Measurements from ENCODE around the gene NT5C. TPM values are rescaled to one million over a fixed set of nuclear protein-coding genes. Genes with fewer than 3 reads are reported as not detected.

The NT5C gene
- total RNA-seq, 1 experiment from 2014 or later = 115 TPM

GRCh38 chr17:75087558-75088453 is 43.7 kb downstream of the NT5C start, which contains the start of gene SLC16A5:
Gene SLC16A5 (plus strand): TSS chr17:75087954. CDS start chr17:75093637, 5,683 bp downstream.
- no peaks in the 10 kb centered on the region for H4K20me1 ChIP-seq (ENCODE audit: insufficient read depth)
- no peak within 1 kb of the TSS for H2AFZ ChIP-seq (ENCODE audit: low read depth, low read length, poor library complexity, severe bottlenecking)
- intact Hi-C loops (cut with micrococcal nuclease) = loop anchor here (1.0 kb wide), 1 partner anchor 8 kb away; no protein-coding TSS in a partner anchor
- H3K9ac ChIP-seq (ENCODE audit: low read length) = peak within 1 kb of the TSS; percentile 97
- H3K79me2 ChIP-seq (ENCODE audit: insufficient read depth, low read length) = peaks cover 47% of the 10 kb centered on the region
- BruUV-seq (replicated peaks) = no TSS peak
- peak within 1 kb of the TSS; percentile 99 for H3K27ac ChIP-seq (ENCODE audit: low read depth, low read length)
- H3K4me2 ChIP-seq (ENCODE audit: low read length) = peak within 1 kb of the TSS; percentile 92
- H3K4me3 ChIP-seq (replicated peaks in 1 of 2; ENCODE audit: low read depth in 1 of 2, low read length in 2 of 2) = peak within 1 kb of the TSS; percentile 76 to 83
- no peaks in the 10 kb centered on the region for H3K9me2 ChIP-seq (ENCODE audit: insufficient read depth)
- H3K27me3 ChIP-seq (ENCODE audit: insufficient read depth, low read length) = no peaks in the 10 kb centered on the region
- no peaks in the 10 kb centered on the region for H3K9me3 ChIP-seq (ENCODE audit: control insufficient read depth in 1 of 2, insufficient read depth in 1 of 2, low read depth in 1 of 2, low read length in 2 of 2)
- peak; percentile 78 for ATAC-seq
- ChIA-PET POLR2A (interaction anchor here (0.7 to 2.1 kb wide), 18 partner anchors 8 to 183 kb away, joined by 3 to 21 read pairs (median 4); partner anchors contain the start of genes ARMC7, MIF4GD and MRPL58), CTCF (interaction anchor here (0.6 to 2.6 kb wide), 11 partner anchors 8 to 126 kb away, joined by 3 to 12 read pairs (median 4); partner anchors contain the start of gene NT5C), RAD21 (ENCODE audit: low non-redundant PET in 1 of 2, low total read pairs in 2 of 2, uncharacterized antibody in 2 of 2, unreplicated experiment in 2 of 2) (interaction anchor here (0.5 to 1.3 kb wide), 6 partner anchors 9 to 53 kb away, joined by 3 to 4 read pairs (median 3); no protein-coding TSS in a partner anchor)
- DNase-seq (ENCODE audit: low read depth, low spot score) = peak; percentile 84
- H3K4me1 ChIP-seq (ENCODE audit: control insufficient read depth in 1 of 2, insufficient read depth in 2 of 2, low read length in 2 of 2) = peaks cover 72 to 89% of the 10 kb centered on the region in 2 experiments
- H3K36me3 ChIP-seq (ENCODE audit: control insufficient read depth in 1 of 2, insufficient read depth in 2 of 2, low read length in 2 of 2) = no peaks in the 10 kb centered on the region; a peak in 1 of 4 replicates
- TF ChIP-seq EGR1 (IDR thresholded peaks at IDR 0.05; ENCODE audit: low read depth) (no peak), RAD21 (IDR thresholded peaks at IDR 0.05; ENCODE audit: low read depth) (no peak), ATF3 (IDR thresholded peaks at IDR 0.05) (no peak), CBX3 (IDR thresholded peaks at IDR 0.05; ENCODE audit: low read depth) (no peak), MAX (IDR thresholded peaks at IDR 0.05) (no peak), REST (IDR thresholded peaks at IDR 0.05; ENCODE audit: low read depth) (no peak), POLR2A (IDR thresholded peaks at IDR 0.05; ENCODE audit: borderline replicate concordance, extremely low read depth, insufficient read depth, insufficient read length) (peak; percentile 77), ZFX (IDR thresholded peaks at IDR 0.05) (peak; percentile 94), CEBPB (IDR thresholded peaks at IDR 0.05; ENCODE audit: low read depth) (no peak), FOSL1 (IDR thresholded peaks at IDR 0.05; ENCODE audit: low read depth) (no peak), SIN3A (IDR thresholded peaks at IDR 0.05; ENCODE audit: low read depth) (no peak), YY1 (IDR thresholded peaks at IDR 0.05; ENCODE audit: extremely low read depth, insufficient replicate concordance, low read depth, low read length) (peak; percentile 53), JUND (IDR thresholded peaks at IDR 0.05) (no peak), EZH2phosphoT487 (IDR thresholded peaks at IDR 0.05; ENCODE audit: borderline replicate concordance) (no peak), SRF (IDR thresholded peaks at IDR 0.05; ENCODE audit: low read depth) (no peak), TCF7L2 (IDR thresholded peaks at IDR 0.05; ENCODE audit: borderline replicate concordance, extremely low read depth, insufficient read depth, insufficient read length) (no peak), SP1 (IDR thresholded peaks at IDR 0.05; ENCODE audit: low read depth) (no peak), EZH2 (IDR thresholded peaks at IDR 0.05) (no peak), ELF1 (IDR thresholded peaks at IDR 0.05; ENCODE audit: borderline replicate concordance, low read depth) (no peak), POLR2AphosphoS5 (IDR thresholded peaks at IDR 0.05; ENCODE audit: low read depth, low read length) (peak; percentile 95)
- TF ChIP-seq, protein P1, sequence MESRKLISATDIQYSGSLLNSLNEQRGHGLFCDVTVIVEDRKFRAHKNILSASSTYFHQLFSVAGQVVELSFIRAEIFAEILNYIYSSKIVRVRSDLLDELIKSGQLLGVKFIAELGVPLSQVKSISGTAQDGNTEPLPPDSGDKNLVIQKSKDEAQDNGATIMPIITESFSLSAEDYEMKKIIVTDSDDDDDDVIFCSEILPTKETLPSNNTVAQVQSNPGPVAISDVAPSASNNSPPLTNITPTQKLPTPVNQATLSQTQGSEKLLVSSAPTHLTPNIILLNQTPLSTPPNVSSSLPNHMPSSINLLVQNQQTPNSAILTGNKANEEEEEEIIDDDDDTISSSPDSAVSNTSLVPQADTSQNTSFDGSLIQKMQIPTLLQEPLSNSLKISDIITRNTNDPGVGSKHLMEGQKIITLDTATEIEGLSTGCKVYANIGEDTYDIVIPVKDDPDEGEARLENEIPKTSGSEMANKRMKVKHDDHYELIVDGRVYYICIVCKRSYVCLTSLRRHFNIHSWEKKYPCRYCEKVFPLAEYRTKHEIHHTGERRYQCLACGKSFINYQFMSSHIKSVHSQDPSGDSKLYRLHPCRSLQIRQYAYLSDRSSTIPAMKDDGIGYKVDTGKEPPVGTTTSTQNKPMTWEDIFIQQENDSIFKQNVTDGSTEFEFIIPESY (IDR thresholded peaks at IDR 0.05; ENCODE audit: extremely low read depth, insufficient replicate concordance, low read length) = no peak

Data from HCT116 (cell line).